Endothelial cell (in vitro differentiated cells): ENCODE data around the gene RMND5B. TPM values are rescaled to one million over a fixed set of nuclear protein-coding genes. Genes with fewer than 3 reads are reported as not detected.

Source experiments
- DNase-seq: peaks from one replicate; pipeline ENCODE4 v3.0.0; 2021; ENCODE audit warnings: low spot score
- H3K27ac Mint-ChIP-seq: one replicate; pipeline ENCODE4 v1.8.0; 2021; ENCODE audit warnings: mixed read lengths, inconsistent platforms; ENCODE audit not compliant: unreplicated experiment
- H3K27me3 Mint-ChIP-seq: one replicate; pipeline ENCODE4 v1.8.0; 2021; ENCODE audit warnings: mild to moderate bottlenecking, moderate library complexity, mixed read lengths, inconsistent platforms; ENCODE audit not compliant: unreplicated experiment
- H3K36me3 Mint-ChIP-seq: one replicate; pipeline ENCODE4 v1.8.0; 2021; ENCODE audit warnings: mild to moderate bottlenecking, low read depth, mixed read lengths, inconsistent platforms; ENCODE audit not compliant: unreplicated experiment
- H3K4me1 Mint-ChIP-seq: one replicate; pipeline ENCODE4 v1.8.0; 2021; ENCODE audit warnings: mild to moderate bottlenecking, mixed read lengths, inconsistent platforms; ENCODE audit not compliant: unreplicated experiment
- H3K4me3 Mint-ChIP-seq: one replicate; pipeline ENCODE4 v1.8.0; 2021; ENCODE audit warnings: mild to moderate bottlenecking, mixed read lengths, inconsistent platforms; ENCODE audit not compliant: unreplicated experiment
- H3K9me3 Mint-ChIP-seq: one replicate; pipeline ENCODE4 v1.8.0; 2021; ENCODE audit warnings: mixed read lengths, inconsistent platforms; ENCODE audit not compliant: unreplicated experiment
- CTCF ChIP-seq: fragments of 200-600 bp; sonication (generic); IDR thresholded peaks from one replicate; pipeline ENCODE4 v1.5.0; 2021; ENCODE audit warnings: antibody characterized with exemption; ENCODE audit not compliant: unreplicated experiment
- total RNA-seq: library from RNA; stranded (reverse); fragmentation: NEBNext Ultra II Directional; extraction: Animal tissue kit (Norgen Biotek cat#: 25700); gene quantifications from one replicate; pipeline ENCODE4 v1.2.1, GENCODE V29; 2021; ENCODE audit not compliant: unreplicated experiment

The RMND5B gene
- total RNA-seq, 1 donor from 2014 or later, result 70.4 TPM

GRCh38 chr5:178186427-178186826 is 55.6 kb downstream of the RMND5B start:
- H3K27me3 Mint-ChIP-seq, result peaks cover 3% of the 10 kb centered on the region
- no peak overlapping the region for H3K4me3 Mint-ChIP-seq
- H3K36me3 Mint-ChIP-seq, result no peaks in the 10 kb centered on the region
- no peaks in the 10 kb centered on the region for H3K9me3 Mint-ChIP-seq
- no peak overlapping the region for H3K27ac Mint-ChIP-seq
- peaks cover 9% of the 10 kb centered on the region for H3K4me1 Mint-ChIP-seq
- no peak for TF ChIP-seq CTCF
- no peak for DNase-seq

GRCh38 chr5:178187014-178187413 is 56.2 kb downstream of the RMND5B start, which contains the start of gene GMCL2:
Gene GMCL2, minus strand, starts transcription at chr5:178187371. Its CDS starts 72 bp downstream, at chr5:178187299.
- no peak within 1 kb of the TSS for H3K27ac Mint-ChIP-seq
- no peaks in the 10 kb centered on the region for H3K9me3 Mint-ChIP-seq

DNA sequence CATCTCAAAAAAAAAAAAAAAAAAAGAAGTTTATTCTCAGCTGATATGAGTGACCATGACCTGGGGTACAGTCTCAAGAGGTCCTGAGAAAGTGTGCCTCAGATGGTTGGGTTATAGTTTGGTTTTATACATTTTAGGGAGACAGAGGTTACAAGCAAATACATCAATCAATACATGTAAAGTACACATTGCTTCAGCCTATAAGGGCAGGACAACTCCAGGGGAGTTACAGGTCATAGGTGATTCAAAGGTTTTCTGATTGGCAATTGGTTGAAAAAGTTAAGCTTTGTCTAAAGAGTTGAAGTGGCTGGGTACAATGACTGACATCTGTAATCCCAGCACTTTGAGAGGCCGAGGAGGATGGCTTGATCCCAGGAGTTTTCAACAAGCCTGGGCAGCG is 58.6 kb downstream of the RMND5B start:
- peaks cover 3% of the 10 kb centered on the region for H3K27me3 Mint-ChIP-seq
- no peak for TF ChIP-seq CTCF
- H3K27ac Mint-ChIP-seq, result no peak overlapping the region
- peaks cover 12% of the 10 kb centered on the region for H3K4me1 Mint-ChIP-seq
- H3K4me3 Mint-ChIP-seq, result no peak overlapping the region
- no peak for DNase-seq
- H3K36me3 Mint-ChIP-seq, result peaks cover 3% of the 10 kb centered on the region
- H3K9me3 Mint-ChIP-seq, result no peaks in the 10 kb centered on the region

More at GRCh38 chr5:178187014-178187413, 56.2 kb downstream of the RMND5B start, which contains the start of gene GMCL2:
- H3K27me3 Mint-ChIP-seq, result peaks cover 3% of the 10 kb centered on the region
- H3K4me3 Mint-ChIP-seq, result no peak within 1 kb of the TSS
- no peaks in the 10 kb centered on the region for H3K36me3 Mint-ChIP-seq
- no peak for TF ChIP-seq CTCF
- H3K4me1 Mint-ChIP-seq, result peaks cover 7% of the 10 kb centered on the region
- no peak for DNase-seq

- Mint-ChIP-seq H3K27me3 (peaks cover 4% of the 10 kb centered on the region), H3K27ac (no peak overlapping the region), H3K4me1 (peaks cover 12% of the 10 kb centered on the region), H3K36me3 (peaks cover 3% of the 10 kb centered on the region), H3K9me3 (no peaks in the 10 kb centered on the region), H3K4me3 (no peak overlapping the region)
- no peak for DNase-seq
- TF ChIP-seq CTCF, result no peak
These were observed 60.8 kb downstream of the RMND5B start for GRCh38 chr5:178191661-178192060.

DNA sequence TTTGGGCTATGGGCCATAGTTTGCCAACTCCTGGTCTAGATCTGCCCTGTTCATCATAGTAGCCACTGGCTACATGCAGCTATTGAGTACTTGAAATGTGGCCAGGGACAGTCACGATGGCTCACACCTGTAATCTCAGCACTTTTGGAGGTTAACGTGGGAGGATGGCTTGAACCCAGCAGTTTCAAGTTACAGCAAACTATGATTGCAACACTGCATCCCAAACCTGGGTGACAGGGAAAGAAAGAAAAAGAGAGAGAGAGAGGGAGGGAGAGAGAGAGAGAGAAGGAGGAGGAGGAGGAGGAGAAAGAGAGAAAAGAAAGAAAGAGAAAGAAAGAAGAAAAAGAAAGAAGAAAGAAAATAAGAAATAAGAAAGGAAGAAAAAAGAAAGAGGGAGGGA is 61.4 kb downstream of the RMND5B start:
- H3K27me3 Mint-ChIP-seq, result peaks cover 4% of the 10 kb centered on the region
- no peaks in the 10 kb centered on the region for H3K9me3 Mint-ChIP-seq
- no peak overlapping the region for H3K27ac Mint-ChIP-seq
- peaks cover 3% of the 10 kb centered on the region for H3K36me3 Mint-ChIP-seq
- H3K4me3 Mint-ChIP-seq, result no peak overlapping the region
- peaks cover 12% of the 10 kb centered on the region for H3K4me1 Mint-ChIP-seq
- no peak for DNase-seq
- no peak for TF ChIP-seq CTCF
